Neural cell (in vitro differentiated cells): ENCODE measurements around the gene HOXC11. TPM values are rescaled to one million over a fixed set of nuclear protein-coding genes. Genes with fewer than 3 reads are reported as not detected.
A peak's percentile ranks its signal among the peaks of the same experiment; 100 is the strongest.

Experiments used
- H2AFZ ChIP-seq: fragments of 200-600, 300-800 bp; sonication (generic), shearing (Covaris generic); 2 replicates; pipeline ENCODE4 v1.6.0; 2014; ENCODE audit warnings: low read depth, mild to moderate bottlenecking, antibody characterized with exemption, low read length, moderate library complexity
- H3F3A ChIP-seq: fragments of 200-600 bp; shearing (Covaris generic); 2 replicates; pipeline ENCODE4 v1.6.1; 2016; ENCODE audit warnings: mild to moderate bottlenecking, moderate library complexity, mixed read lengths, antibody characterized with exemption, low read length; ENCODE audit not compliant: insufficient read depth, poor library complexity, severe bottlenecking
- H3K27ac ChIP-seq: fragments of 200-600, 300-800 bp; sonication (generic), shearing (Covaris generic); 2 replicates; pipeline ENCODE4 v1.5.1; 2014; ENCODE audit warnings: mild to moderate bottlenecking, low read length, moderate library complexity
- H3K27me3 ChIP-seq: fragments of 300-800, 200-600 bp; sonication (generic), shearing (Covaris generic); 2 replicates; pipeline ENCODE4 v1.6.0; 2014; ENCODE audit warnings: mild to moderate bottlenecking, low read depth, low read length, moderate library complexity; ENCODE audit not compliant: insufficient read depth
- H3K36me3 ChIP-seq: fragments of 300-800, 200-600 bp; sonication (generic), shearing (Covaris generic); 2 replicates; pipeline ENCODE4 v1.5.1; 2014; ENCODE audit warnings: mild to moderate bottlenecking, antibody characterized with exemption, low read length, moderate library complexity; ENCODE audit not compliant: insufficient read depth
- H3K4me2 ChIP-seq: fragments of 300-800, 200-600 bp; sonication (generic), shearing (Covaris generic); 2 replicates; pipeline ENCODE4 v1.6.0; 2014; ENCODE audit warnings: mild to moderate bottlenecking, low read length
- H3K4me3 ChIP-seq: fragments of 300-800, 200-600 bp; sonication (generic), shearing (Covaris generic); 2 replicates; pipeline ENCODE4 v1.5.1; 2014; ENCODE audit warnings: mild to moderate bottlenecking, low read length, moderate library complexity
- H3K79me2 ChIP-seq: fragments of 200-600 bp; shearing (Covaris generic); replicated peaks from 2 replicates; pipeline ENCODE4 v1.6.0; 2014; ENCODE audit warnings: mild to moderate bottlenecking, low read length, moderate library complexity; ENCODE audit not compliant: insufficient read depth
- H3K9ac ChIP-seq: fragments of 300-800, 200-600 bp; sonication (generic), shearing (Covaris generic); 2 replicates; pipeline ENCODE4 v1.6.1; 2016; ENCODE audit warnings: mild to moderate bottlenecking, low read length, mixed read lengths
- H3K9me2 ChIP-seq: fragments of 200-600 bp; shearing (Covaris generic); 2 replicates; pipeline ENCODE4 v1.6.1; 2016; ENCODE audit warnings: mild to moderate bottlenecking, low read length, mixed read lengths; ENCODE audit not compliant: insufficient read depth
- H3K9me3 ChIP-seq: fragments of 200-600, 300-800 bp; sonication (generic), shearing (Covaris generic); 2 replicates; pipeline ENCODE4 v1.6.1; 2016; ENCODE audit warnings: mild to moderate bottlenecking, mixed run types, low read length, moderate library complexity, mixed read lengths
- H4K20me1 ChIP-seq: fragments of 200-600 bp; shearing (Covaris generic); 2 replicates; pipeline ENCODE4 v1.6.1; 2016; ENCODE audit warnings: mild to moderate bottlenecking, mixed run types; ENCODE audit not compliant: insufficient read depth
- EZH2 ChIP-seq: fragments of 200-600, 300-800 bp; shearing (Covaris generic), sonication (generic); IDR thresholded peaks from 2 replicates; pipeline ENCODE4 v1.6.1; 2014; ENCODE audit warnings: antibody characterized with exemption, low read length, borderline replicate concordance, mild to moderate bottlenecking; ENCODE audit not compliant: insufficient read depth, poor library complexity, severe bottlenecking
- MXI1 ChIP-seq: fragments of 450-650 bp; conservative IDR thresholded peaks from 2 replicates; pipeline ENCODE4 v1.6.1; 2014; ENCODE audit warnings: antibody characterized with exemption, mild to moderate bottlenecking; ENCODE audit not compliant: poor library complexity, severe bottlenecking
- REST ChIP-seq: IDR thresholded peaks from 2 replicates; pipeline ENCODE4 v1.6.1; 2012; ENCODE audit warnings: borderline replicate concordance
- SMC3 ChIP-seq: fragments of 450-650 bp; conservative IDR thresholded peaks from 2 replicates; pipeline ENCODE4 v1.6.1; 2014; ENCODE audit warnings: antibody characterized with exemption, mild to moderate bottlenecking, moderate library complexity; ENCODE audit not compliant: poor library complexity
- TAF1 ChIP-seq: IDR thresholded peaks from 2 replicates; pipeline ENCODE4 v1.6.1; 2012; ENCODE audit warnings: low read depth
- polyA plus RNA-seq: library from polyadenylated mRNA; depleted of rRNA; stranded (reverse); fragments of >200 nt; gene quantifications from 2 replicates; pipeline ENCODE4 v1.2.3, GENCODE V29; 2014

HOXC11 gene
- polyA plus RNA-seq, 1 donor from 2014 or later, result not detected

GRCh38 chr12:53950789-53951576 lies 21.9 kb upstream of the HOXC11 start:
- Histone ChIP-seq H4K20me1 (no peaks in the 10 kb centered on the region), H3F3A (no peaks in the 10 kb centered on the region), H3K9me2 (no peaks in the 10 kb centered on the region), H3K4me3 (no peak overlapping the region), H3K9ac (no peak overlapping the region), H3K36me3 (no peaks in the 10 kb centered on the region), H2AFZ (no peak overlapping the region), H3K27ac (no peak overlapping the region), H3K9me3 (no peaks in the 10 kb centered on the region), H3K79me2 (no peaks in the 10 kb centered on the region), H3K27me3 (peaks cover 100% of the 10 kb centered on the region), H3K4me2 (no peak overlapping the region)
- TF ChIP-seq TAF1 (no peak), SMC3 (no peak), MXI1 (no peak), REST (no peak), EZH2 (peak; percentile 79)

- H3K36me3 ChIP-seq, result no peaks in the 10 kb centered on the region
- H3K79me2 ChIP-seq, result no peaks in the 10 kb centered on the region
- H3K4me3 ChIP-seq, result no peak overlapping the region
- H3K27ac ChIP-seq, result no peak overlapping the region
- H3K9ac ChIP-seq, result no peak overlapping the region
- H3F3A ChIP-seq, result no peaks in the 10 kb centered on the region
- no peak overlapping the region for H3K4me2 ChIP-seq
- H4K20me1 ChIP-seq, result no peaks in the 10 kb centered on the region
- no peak overlapping the region for H2AFZ ChIP-seq
- H3K9me3 ChIP-seq, result no peaks in the 10 kb centered on the region
- TF ChIP-seq EZH2, result no peak
- no peak for TF ChIP-seq REST
- no peak for TF ChIP-seq MXI1
- no peak for TF ChIP-seq TAF1
- H3K9me2 ChIP-seq, result no peaks in the 10 kb centered on the region
- H3K27me3 ChIP-seq, result peaks cover 100% of the 10 kb centered on the region
Measured at GRCh38 chr12:53951577-53952334, 21.2 kb upstream of the HOXC11 start.
